Stimulated activated naive CD4-positive, alpha-beta T cell (primary cell): ENCODE results near the gene RIIAD1.
A peak's percentile ranks its signal among the peaks of the same experiment; 100 is the strongest.
"Not testable (repeated sequence)": the region's sequence is repeated elsewhere in the genome, so short reads cannot be mapped to it uniquely, and the experiment has no call there.

ENCODE experiments used
- DNase-seq, 6 experiments: peaks; one replicate each; lab custom pipeline; 2025; lab: John Stamatoyannopoulos, UW

Gene RIIAD1

DNA sequence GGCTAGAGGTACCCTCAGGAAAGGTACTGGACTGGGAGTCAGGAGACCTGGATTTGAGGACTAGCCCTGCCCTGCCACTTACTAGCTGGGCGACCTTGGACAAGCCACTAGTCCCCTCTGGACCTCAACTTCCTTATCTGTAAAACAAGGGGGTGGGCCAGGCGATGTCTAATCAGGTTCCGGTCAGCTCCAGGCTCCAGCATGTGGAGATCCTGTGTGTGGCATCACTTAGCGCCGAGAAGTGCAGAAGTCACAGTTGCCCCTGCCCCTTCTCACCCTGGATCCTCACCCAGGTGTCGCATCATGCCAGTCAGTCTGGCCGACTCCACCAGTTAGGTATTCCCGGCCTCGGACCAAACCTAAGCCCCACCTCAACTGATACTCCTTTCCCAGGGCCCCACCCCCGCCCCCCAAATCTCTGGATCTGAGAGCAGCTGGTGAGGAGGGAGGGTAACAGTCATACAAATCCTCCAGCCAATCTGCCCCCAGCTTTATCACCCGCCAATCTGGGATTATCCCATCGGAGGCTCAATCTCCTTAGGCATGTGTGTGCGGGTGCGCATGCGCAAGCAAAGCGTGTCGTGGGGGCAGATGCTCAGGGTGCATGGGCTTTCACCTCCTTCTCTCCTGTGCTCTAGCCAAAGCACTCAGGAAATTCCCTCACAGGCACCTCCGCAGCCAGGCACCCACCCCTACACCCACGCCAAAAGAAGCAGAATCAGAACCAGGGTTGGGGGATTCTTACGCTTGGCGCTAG lies 10.1 kb upstream of the RIIAD1 start:
- no peak for DNase-seq

DNA sequence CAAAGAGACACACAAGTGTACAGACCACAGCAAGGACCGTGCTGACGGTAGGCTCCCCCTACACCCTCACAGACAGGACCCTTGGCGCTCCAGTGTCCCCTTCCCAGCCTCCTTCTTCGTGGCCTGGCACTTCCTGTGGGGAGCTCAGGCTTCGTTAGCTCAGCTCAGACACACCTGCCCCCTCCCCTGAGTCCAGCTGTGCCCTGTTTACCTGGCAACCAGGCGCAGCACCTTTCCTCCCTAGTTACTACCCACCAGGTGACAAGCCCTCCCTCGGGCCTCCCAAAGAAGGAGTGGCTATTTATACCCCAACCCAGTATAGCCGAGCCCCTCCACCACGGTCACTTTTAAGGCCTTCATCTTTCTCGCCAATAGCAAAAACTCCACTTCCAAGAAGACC lies 9.4 kb upstream of the RIIAD1 start:
- DNase-seq, result no peak

DNA sequence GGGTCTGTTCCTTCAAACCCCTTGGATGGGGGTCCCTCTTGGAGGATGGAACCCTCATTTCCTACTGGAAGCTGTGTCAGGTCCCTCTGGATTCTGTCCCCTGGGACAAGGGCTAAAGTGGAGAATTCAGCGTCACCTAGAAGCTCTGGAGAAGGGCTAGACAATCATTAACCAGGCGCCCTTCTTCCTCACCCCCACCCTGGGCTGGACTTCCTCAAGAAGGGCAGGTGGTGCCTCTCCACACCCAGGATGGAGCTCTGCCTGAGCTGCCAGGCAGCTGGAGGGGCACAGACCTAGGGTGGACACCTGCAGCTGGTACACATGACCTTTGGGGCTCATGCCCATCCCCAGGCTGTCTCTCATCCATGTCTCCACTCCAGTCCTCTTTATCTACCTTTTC lies 8.3 kb upstream of the RIIAD1 start:
- DNase-seq, result no peak

DNA sequence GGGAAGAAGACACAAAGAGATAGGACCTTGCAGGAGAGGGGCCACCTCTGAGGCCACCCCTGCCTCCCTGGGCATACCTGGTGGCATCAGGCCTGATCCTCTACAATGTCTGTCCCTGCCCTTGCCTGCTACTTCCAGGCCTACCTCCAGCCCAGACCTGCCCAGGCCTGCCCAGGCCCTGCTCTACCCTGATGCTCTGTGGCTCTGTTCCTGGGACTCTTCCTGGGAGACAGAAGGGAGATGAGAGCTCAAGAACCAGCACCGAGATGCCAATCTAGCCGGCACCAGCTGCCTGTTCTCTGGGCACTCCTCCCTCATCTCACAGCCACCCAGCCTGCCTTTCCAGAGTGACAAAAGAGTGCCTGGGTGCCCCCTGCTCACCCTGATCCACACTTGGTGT lies 7.4 kb upstream of the RIIAD1 start:
- no peak for DNase-seq

DNA sequence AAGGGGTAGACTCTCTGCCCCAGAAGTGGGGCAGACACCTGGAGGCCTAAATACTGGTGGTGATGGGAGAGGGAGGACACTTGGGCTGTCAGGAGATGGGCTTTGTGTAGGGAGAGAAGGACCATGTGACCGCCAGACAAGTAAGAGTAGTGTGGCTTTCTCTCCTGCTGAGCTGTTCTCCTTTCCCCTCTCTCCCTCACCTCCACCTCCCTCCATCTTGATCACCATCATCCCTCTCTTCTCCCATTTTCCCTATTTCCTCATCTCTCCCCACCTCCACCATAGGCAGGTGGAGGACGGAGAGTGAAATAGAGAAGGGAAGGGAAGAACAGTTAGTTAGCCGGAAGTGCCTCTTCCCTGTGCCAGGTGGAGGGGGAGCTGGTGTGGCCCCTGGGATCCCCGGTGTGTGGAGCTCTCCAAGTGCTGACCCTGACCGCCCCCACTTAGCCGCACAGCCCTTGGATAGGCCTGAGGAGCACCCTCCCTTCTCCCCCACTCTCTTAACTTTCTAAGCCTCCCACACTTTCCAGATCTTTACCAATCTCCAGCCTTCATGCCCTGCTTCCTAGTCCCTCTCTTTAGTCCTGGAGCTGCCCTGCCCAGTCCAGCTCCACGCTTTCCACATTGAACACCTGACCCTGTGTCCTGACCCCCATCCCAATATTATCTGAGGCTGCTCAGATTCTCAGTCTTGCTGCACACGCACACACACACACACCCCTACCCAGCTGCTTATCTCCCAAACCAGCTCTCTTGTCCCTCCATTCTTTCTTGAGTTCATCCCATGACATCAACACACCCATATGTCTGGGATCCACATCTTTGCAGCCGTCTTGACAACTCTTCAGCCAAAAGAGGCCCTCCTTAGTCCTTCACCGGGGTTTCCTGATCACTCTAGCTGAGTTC lies 6.2 kb upstream of the RIIAD1 start:
- DNase-seq, result no peak

DNA sequence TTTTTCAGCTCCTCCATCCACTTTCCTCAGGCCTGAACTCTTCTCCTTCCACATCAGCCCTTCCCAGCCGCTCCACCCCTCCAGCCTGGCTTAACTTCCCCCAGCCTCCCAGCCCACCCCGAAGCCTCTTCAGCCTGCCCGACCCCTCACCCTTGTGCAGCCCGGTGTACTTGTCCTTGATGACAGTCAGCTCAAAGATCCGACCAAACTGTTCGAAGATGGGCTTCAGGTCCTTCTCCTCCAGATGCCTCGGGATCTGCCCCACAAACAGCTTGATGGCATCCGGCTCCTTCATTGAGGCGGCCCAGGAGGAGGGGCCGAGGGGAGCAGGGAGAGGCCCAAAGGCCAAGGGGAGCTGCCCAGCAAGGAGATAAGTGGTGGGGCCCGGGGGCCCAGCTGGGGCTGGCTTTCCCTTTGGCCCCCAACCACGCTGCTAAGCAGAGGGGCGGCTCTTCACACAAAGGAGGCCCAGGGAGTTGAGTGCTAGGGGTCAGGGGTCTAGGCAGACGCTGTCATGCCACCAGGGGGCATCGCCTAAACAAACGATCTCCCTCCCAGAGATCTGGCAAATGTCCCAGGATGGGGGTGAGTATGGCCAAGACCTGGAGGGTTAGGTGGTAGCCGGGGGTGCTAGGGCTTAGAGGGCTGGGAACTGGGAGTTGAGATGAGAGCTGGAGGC lies 5.5 kb upstream of the RIIAD1 start:
- DNase-seq, result no peak

DNA sequence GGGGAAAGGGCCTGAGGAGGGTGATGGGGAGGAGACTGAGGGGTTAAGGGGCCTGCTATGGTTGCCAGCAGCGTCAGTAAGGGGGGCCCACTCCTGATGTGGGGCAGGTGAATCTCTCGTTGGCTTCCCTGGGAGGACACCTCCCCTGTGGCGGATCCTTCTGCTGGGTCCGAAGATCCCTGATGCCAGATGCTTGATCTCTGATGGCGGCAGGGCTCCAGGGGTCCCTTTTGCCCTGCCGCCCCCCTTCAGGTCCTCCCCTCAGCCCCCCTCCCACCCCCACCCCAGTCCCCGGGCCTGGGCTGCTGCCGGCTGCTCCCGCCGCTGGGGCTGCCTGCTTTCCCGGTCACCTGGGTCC lies 4.9 kb upstream of the RIIAD1 start:
- no peak for DNase-seq

DNA sequence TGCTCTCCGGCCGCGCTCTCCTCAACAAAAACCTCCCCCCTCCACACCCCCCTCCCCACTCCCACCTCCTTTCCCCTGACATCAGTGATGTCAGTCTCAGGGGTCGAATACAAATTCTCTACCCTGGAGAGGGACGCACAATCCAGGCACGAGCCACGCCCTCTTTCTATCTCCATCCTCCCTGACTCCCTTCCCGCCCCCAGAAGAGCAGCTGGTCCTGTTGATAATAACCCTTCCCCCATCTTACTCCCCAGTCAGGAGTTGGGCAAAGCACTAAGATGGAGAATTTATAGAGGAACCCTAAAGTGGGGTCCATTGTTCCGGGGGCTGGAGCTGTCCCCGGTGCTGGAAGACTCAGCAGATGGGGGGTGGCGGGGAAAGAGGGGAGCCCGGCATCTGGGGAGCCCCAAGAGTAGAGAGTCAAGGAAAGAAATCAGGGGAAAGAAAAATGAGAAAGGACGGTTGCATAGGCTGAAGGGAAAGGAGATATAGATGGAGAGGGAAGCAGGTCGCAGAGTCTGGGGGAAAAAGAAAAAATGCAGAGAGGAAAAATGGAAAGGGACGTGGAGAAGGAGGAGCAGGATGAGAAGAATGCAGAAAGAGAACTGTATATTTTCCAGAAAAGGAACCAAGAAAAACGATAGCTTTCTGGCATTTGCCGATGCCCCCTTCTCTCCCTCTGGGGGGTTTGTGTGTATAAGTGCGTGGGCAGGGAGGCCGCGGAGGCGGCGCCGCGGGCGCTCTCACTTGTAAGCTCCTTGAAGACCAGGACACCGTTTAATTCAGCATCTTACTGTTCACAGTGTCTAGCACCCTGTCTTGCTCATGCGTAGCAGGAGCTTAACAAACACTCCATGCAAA lies 4.3 kb upstream of the RIIAD1 start, which contains the start of gene CELF3:
CELF3 (minus strand) TSS at position 33 of the 861 bp plus-strand sequence. CDS start 783 bp downstream, outside the sequence.
- peak in 3 of 6 experiments; percentile 10 to 29 (median 15) for DNase-seq

DNA sequence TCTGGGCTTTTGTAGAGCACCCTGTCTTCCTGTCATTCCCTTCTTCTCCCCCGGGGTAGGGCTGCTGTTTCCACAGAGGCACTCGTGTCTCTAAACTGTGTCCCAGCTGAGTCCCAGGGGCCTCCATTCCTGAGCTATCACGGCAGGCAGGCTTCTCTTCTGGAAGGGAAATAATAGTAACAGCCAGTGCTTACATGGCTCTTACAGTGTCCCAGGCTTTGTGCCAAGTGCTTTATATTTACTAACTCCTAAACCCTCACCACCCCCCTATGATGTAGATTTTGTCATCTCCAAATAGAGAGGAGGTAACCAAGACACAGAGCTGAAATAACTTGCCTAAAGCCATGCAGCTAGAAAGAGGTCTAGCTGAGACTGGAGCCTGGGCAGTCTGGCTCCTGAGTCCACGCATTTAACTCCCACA lies 3.3 kb upstream of the RIIAD1 start:
- DNase-seq, result no peak

DNA sequence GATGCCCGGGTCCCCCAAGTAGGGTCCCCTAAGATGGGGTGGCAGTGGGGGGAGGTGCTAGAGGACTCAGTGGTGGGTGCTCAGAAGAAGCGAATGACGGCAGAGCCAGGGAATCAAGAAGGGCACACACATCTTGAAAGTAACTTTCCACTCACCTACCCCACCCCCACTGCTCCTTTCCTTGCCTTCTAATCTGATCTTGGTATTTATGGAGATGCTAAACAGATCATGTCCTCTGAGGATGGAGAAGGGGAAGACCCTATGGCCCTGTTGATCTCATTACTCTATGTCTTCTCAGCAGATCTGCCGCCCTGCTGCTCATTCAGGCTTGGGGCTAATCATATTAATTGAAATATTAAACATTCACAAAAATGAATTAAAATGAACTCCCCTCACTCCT lies 2.7 kb upstream of the RIIAD1 start:
- DNase-seq, result no peak

DNA sequence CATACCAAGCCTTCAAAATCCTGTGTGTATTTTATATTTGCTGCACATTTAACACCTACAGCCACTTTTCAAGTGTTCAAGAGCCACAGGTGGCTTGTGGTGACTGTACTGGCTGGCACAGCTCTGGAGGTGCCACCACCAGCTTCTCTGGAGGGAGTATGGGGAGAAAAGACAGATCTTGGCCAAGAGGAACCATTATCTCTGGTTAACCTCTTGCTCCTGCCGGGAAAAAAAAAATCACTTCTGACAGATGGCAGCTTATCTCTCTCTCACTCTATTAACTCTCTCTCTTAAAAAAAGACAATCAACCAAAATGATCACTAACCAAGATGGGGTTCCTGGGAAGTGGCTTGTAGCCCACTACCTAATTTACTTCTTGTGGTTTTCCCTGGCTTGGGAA lies 1.2 kb upstream of the RIIAD1 start:
- no peak for DNase-seq

DNA sequence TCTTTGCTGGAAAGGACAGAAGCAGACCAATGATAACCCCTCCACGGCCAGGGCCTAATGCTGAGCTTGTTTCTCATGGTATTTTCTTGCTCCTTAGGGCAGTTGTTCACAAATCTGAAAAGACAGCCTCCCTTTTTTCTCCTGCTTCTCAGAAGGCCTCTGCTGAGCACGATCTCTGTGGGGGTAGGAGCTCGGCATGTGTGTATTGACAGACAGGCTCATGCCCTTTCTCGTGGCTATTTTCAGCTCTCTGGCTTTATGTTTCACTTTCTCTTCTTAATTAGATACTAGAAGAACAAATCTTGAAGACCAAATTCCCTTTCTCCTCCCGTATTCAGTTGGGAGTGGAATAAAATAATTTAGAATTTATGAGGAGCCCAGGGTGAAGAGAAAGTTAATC lies 768 bp upstream of the RIIAD1 start:
- DNase-seq, result no peak

DNA sequence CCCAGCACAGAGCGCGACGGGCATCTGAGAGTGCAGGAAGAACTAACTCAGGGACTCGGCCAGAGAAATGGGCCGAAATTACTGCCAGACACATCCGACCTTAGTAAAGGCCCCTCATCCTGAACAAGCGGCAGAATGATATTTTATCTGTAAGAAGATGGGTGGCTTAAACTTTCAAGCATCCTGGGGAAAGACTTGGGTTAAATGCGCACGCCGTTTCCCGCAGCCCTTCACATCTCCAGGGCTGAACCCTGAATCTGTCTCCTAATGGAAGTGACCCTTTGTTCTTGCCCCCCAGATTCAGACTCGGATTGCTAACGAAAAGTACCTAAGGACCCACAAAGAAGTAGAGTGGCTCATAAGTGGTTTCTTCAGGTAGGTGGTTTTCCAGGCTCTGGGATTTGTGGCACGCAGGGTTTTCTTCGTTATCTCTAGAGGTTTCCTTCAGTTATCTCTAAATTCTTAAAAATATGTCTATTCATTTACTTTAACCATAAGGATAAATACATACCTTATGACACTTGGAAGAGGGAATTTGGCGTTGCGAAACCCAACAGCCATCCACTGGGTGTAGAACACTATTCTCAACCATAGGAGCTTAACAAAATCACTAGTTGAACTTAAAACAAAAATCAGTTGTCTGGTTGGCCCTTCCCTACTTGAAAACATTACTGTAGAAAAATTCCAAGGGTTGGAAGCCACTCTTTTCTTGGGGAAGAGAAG lies 627 bp downstream of the RIIAD1 start:
- DNase-seq, result no peak

DNA sequence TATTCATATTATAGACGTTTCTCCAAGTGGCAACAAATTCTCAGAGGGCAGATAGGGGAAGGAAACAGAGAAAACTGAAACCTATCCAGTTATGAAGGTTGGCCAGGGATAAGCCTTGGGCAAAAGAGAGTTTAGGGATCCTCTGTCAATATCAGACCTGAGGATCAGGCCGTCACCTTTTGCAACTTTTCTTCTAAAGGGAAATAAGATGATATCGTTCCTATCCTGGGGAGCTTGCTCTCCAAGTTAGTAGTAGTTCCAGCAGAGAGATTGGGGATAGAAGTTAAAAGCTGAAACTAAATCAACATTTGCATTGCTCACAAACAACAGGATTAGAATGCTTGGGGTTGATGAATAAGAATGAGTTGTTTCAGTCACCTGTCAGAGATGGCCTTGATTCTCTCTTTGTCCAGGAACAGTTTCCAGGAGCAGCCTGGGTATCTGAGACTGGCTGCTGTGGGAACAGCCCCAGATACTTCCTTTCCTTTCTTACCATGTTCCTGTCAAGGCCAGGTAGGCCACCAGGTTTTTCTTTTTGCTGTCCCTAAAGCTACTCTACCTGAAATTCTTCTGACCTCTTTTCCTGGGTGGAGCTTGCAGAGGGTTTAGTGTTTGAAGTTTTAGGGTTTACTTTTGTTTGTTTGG lies 2.5 kb downstream of the RIIAD1 start:
- no peak for DNase-seq

DNA sequence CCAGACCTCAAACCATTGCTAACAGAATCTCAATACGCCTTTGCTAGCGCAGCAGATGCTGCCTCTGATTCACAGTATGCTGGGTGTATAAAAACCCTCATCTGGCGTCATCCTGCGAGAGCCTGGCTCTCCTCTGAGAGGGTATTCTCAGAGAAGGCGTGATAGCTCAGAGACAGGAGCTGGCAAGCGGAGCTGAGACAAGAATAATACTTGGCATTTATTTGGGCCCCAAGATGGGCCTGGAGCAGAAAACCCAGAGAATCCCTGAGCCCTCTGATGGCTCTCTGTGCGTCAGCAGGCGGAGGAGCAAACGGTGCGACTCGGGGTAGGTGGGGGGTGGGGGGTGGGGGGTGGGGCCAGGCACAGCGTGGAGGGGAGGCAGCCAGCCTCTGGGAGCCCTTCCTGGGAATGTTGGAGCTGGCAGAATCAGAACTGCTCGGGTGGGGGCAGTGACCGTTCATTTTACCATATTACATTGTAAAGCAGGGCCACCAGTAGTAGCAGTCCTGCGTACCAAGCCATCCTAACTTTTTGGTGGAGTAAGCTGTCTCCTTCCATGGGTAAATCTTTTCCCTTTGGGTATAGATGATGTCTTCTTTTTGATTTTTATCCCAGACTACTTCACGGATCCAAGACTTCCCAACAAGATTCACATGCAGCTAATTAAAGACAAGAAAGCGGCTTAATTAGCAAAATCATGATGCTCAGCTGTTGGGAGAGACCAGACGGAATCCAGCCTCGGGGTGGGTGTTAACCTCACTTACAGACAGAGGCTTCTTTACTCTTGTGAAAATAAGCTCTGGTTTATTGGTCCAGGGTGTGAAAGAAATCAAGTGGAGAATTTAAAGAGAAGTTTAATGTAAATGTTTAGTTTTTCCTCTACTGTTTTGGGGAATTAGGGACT lies 7.1 kb downstream of the RIIAD1 start:
- DNase-seq, result no peak

DNA sequence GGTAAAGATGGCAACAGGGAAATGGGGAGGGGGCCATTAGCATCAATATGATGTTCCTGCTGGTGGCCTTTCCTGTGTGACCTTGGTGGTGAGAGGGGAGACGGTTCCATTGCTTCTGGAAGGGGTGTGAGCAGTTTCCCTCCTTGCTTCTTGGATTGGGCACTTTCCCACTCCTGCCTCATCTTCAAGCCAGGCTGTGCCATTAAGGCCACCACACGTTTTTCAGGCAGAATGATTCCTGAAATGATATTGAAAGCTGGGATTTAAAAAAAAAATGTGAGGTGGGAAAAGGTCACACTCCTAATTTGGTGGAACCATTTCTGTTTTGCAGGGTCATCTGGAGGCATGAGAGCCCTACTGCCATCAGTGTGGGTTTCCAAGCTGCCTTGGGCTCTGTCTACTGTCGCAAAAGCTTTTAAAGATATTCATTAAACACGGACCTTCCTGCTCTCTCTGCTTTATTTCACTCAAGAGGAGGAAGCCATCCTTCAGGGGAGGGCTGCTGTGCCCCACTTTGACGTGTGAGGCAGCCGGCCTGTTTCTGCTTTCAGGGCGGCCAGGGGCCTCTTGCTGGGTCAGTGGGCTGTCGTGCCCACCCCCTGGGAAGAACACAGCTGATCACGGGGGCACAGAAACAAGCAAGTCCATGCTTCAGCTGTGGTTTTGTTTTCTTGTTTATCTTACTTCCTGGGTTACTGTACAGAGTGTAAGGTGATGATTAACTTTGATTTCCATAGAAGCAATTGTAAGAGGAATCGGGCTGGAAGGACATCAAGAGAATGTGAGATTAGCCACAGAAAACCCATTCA lies 8.0 kb downstream of the RIIAD1 start:
- no peak for DNase-seq

DNA sequence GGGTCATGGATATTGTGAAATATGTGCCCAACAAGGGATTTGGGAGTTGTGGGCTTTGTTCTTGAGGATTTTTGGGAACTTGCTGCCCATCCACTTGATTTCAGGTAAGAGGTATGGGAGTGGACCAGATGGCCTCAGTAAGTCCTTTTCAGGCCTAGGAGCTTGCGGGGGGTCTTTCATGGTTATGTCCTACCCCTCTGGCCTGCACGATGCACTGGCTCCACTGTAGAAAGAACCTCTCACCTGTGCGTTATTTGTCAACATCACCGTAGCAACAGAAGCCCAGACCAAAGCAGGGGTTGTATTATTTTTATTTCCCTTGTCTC lies 8.6 kb downstream of the RIIAD1 start:
- DNase-seq, result no peak

DNA sequence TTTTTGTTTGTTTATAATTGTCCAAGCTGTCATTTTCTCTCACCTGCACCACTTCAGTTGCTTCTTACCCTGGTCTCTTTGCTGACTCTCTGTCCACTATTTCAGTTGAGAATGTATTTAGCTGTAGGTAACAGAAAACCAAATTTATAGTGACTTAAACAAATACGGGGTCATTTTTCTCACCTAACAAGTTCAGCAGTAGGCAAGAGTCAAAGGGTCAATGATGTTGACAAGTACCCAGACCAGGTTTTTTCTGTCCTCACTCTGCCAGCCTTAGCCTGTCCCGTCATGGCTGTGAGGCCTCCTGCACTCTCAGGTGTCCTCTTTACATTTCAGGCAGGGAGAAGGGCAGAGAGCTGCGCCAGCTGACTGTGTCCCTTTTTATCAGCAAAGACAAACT lies 11.8 kb downstream of the RIIAD1 start:
- no peak for DNase-seq

DNA sequence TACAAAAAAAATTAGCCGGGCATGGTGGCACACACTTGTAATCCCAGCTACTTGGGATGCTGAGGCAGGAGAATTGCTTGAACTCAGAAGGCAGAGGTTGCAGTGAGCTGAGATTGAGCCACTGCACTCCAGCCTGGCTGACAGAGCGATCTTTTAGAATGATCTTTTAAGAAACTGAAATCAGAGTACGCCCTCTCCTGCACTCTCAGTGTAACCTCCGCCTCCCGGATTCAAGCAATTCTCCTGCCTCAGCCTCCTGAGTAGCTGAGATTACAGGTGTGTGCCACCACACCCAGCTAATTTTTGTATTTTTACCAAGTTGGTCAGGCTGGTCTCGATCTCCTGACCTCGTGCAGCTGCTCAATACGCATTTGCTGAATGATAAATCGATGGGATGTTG lies 12.7 kb downstream of the RIIAD1 start:
- DNase-seq, result not testable (repeated sequence)
